NB4 (cell line): Measurements from ENCODE around the gene SPIC.

Experiments
- CTCF ChIP-seq: IDR thresholded peaks from one replicate; pipeline ENCODE4 v1.5.1; 2012; ENCODE audit warnings: low read depth, low read length
- MAX ChIP-seq: IDR thresholded peaks from 2 replicates; pipeline ENCODE4 v1.6.1; 2011; ENCODE audit warnings: low read depth, low read length
- POLR2A ChIP-seq: IDR thresholded peaks from 2 replicates; pipeline ENCODE4 v1.6.1; 2011; ENCODE audit warnings: mild to moderate bottlenecking; ENCODE audit not compliant: insufficient read length; ENCODE audit errors: extremely low read depth

GRCh38 chr12:101493556-101493955 lies 18.4 kb downstream of the SPIC start:
- TF ChIP-seq CTCF (no peak), POLR2A (no peak), MAX (no peak)
